GM12874 (cell line): ENCODE measurements around the gene SLIT3.

ENCODE experiments used
- TF ChIP-seq, protein P1 (sequence below): IDR thresholded peaks from 2 replicates; pipeline ENCODE4 v1.5.1; 2011; ENCODE audit warnings: low read depth, mild to moderate bottlenecking, control low read depth, low read length, moderate library complexity; ENCODE audit not compliant: insufficient read depth

The SLIT3 gene

DNA sequence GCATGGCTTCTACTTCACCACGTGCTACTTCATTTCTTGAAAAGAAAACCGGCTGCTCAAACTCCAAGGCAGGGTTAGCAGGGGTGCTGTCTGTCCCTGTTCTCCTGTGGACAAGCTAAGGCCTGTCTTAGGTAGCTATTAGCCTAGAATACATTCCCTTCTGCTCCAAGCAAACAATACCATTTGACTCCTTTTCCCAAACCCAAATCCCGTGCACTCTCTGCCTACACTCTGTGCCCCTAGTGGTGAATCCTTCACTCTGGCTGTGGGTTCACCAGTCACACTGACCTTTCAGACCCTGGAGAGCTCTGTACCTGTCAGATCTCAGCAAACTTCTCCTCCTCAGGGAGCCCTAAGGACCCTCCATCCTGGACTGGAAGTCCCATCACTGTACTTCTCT, 211.6 kb downstream of the SLIT3 start:
- TF ChIP-seq, protein P1, sequence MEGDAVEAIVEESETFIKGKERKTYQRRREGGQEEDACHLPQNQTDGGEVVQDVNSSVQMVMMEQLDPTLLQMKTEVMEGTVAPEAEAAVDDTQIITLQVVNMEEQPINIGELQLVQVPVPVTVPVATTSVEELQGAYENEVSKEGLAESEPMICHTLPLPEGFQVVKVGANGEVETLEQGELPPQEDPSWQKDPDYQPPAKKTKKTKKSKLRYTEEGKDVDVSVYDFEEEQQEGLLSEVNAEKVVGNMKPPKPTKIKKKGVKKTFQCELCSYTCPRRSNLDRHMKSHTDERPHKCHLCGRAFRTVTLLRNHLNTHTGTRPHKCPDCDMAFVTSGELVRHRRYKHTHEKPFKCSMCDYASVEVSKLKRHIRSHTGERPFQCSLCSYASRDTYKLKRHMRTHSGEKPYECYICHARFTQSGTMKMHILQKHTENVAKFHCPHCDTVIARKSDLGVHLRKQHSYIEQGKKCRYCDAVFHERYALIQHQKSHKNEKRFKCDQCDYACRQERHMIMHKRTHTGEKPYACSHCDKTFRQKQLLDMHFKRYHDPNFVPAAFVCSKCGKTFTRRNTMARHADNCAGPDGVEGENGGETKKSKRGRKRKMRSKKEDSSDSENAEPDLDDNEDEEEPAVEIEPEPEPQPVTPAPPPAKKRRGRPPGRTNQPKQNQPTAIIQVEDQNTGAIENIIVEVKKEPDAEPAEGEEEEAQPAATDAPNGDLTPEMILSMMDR, result no peak

DNA sequence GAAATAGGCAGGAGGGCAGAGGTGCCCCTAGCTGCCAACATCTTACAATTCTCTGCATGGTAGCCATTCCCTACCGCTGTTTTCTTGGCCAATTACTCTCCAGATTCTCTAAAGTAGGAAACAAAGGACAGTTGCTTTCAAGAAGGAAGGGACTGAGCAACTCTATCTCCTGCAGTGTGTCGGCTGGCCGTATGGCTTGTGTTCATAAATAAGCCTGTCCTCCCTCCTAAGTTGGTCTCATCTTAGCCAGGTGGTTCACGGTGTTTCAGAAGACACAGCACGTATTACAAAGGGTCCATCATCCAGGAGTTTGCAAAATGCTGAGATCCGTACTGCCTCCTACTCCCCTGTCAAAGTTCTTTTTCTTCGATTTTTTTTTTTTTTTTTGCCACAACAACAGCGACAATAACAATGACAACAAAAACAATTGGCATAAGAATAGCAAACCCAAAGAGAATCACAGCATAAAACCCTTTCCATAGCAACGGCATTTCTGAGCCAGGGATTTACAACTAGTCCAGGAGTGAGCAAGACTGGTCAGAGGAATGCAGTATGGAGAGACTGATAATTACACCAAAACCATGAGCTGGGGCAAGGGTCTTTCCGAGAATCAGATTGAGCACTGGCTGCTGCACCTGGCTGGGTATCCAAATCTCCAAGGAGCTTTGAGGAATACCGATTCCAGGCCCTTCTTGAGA, 212.8 kb downstream of the SLIT3 start:
- TF ChIP-seq, protein P1, result no peak

DNA sequence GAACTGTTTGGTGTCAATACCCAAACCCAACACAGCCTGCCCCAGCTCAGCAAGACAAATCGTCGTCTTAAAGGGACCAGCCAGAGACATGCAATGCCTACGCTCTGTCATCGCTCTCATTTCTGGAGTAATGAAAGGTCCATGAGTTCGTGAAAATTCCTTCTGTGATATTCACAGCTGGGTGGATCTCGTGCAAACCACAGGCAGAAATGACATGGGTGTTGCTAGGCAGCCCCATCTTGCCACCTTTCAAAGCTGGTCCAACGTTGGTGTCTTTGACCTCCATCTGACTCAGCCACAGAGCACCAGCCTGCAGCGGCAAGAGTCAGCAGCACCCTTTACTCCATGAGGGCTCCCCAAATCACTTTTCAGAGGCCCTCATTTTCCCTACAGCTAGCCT, 215.3 kb downstream of the SLIT3 start:
- TF ChIP-seq, protein P1, result no peak

DNA sequence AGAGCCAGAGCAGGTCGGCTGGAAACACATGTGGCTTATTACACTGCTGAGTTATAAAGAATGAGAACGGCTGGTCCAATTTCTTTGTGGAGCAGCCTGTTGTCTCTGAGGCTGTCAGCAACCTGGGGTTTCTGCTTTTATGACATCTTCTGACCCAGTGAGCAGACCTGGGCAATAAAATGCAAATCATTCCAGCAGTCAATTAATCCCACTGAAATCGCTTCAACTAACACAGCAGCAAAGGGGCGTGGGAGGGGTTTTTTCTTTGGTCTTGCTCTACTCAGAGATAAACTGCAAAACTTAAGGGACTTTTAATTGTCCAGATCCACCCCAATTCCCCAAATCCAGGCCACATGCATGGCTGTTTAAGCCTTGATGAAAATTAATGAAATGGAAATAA, 215.7 kb downstream of the SLIT3 start:
- TF ChIP-seq, protein P1, result no peak

DNA sequence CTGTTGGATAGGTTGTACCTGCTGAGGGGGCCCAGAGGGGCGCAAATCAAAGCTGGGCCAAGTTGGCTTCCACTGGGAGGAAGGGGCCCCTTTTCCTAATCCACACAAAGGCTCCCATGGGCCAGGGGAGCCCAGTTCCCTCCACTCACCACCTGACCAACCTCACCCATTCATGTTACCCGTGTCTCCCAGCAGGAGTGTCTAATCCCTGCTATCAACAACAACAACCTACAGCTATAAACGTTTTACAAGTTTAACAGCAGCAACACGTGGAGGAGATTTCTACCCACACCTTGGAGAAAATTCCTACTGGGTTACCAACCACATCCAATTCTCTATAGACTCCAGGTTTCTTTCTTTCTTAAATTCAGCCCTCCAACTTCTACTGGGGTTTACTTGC, 216.2 kb downstream of the SLIT3 start:
- TF ChIP-seq, protein P1, result no peak

DNA sequence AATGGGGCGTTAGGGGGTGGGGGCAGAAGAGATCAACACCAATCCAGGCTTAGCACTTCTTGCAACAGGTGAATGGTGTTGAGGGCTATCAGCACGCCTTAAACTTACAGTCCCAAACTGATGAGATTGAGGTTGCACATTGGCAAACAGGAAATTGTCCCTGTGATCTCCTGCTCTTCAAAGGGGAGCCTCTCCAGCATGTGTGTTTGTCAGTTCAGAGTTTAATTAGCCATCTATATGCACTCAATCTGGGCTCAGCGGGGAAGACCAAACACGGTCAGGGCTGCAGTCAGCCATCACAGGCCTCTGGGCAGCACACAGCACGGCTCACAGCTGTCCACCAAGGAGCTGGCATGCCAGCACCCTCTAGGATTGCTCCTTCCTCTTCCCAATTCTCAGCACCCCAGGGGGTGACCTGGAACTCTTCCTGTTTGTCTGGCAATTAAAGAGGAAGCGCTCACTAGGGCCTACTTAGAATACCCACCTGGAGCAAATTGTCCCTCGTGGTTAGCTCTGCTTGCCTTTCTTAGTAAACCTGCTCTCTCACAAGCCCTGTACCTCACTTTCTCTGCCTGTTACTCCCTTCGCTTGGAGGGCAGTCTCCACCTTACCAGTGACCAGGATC, 217.4 kb downstream of the SLIT3 start:
- TF ChIP-seq, protein P1, result no peak

DNA sequence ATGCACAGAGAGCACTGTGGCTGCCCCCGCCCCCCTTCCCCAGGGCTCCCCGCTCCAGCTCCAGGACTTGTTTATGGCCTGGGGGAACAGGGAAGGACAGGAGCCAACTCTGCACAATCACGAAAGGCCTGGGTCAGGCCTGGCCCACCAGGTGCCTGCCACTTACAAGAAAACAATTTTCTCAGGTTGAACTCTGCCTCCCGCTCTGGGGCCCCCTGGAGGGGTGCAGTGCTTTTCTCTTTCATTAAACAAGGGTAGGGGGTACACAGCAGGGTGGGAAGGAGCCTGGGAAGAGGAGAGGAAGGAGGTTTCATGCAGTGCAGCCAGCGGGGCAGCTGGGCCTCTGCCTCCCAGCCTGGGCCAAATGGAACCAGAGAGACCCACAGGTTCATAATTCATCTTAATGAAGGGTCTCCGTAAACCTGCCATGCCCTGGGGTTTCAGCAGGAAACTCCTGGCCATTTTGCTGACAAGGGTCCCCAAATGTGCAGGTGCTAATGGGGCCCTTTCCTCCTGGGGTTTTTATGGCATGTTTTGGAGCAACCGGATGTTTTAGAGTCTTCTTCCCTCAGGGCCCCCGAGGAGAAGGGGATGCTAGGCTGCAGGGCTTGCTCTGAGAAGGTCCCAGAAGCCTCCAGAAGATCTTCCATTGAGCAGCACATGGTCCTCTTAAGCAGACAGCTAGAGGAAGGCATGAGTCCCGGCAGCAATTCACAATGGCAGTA, 219.8 kb downstream of the SLIT3 start:
- TF ChIP-seq, protein P1, result no peak
